Lower leg skin (tissue), 3 donors: ENCODE measurements around the gene SMIM12.

ENCODE experiments used
- CTCF ChIP-seq, 3 donors: fragments of 450-650 bp; IDR thresholded peaks; one replicate each; pipeline ENCODE4 v1.5.1; 2016; ENCODE audit warnings: antibody characterized with exemption in 3 of 3, mild to moderate bottlenecking in 3 of 3, moderate library complexity in 2 of 3
- POLR2A ChIP-seq, 2 donors: fragments of 450-650 bp; IDR thresholded peaks; one replicate each; pipeline ENCODE4 v1.6.1; 2016 to 2017; ENCODE audit warnings: antibody characterized with exemption in 2 of 2, mild to moderate bottlenecking in 1 of 2, moderate library complexity in 1 of 2

- TF ChIP-seq CTCF (IDR thresholded peaks at IDR 0.05), result no peak
- TF ChIP-seq POLR2A (IDR thresholded peaks at IDR 0.05), result no peak
Measured at GRCh38 chr1:34889705-34890104, 30.2 kb upstream of the SMIM12 start.
